LHCN-M2 (cell line): ENCODE data around the gene UBE2D1. TPM values are rescaled to one million over a fixed set of nuclear protein-coding genes. Genes with fewer than 3 reads are reported as not detected.

ENCODE experiments used
- DNase-seq: peaks from one replicate; pipeline ENCODE4 v3.0.0-alpha.2; 2012; ENCODE audit warnings: low read depth
- total RNA-seq: library from RNA; depleted of rRNA; stranded (reverse); fragments of >200 nt; gene quantifications from 2 replicates; pipeline ENCODE4 v1.2.3, GENCODE V29; 2014

The UBE2D1 gene
- total RNA-seq, 1 experiment from 2014 or later = 18.5 TPM

DNA sequence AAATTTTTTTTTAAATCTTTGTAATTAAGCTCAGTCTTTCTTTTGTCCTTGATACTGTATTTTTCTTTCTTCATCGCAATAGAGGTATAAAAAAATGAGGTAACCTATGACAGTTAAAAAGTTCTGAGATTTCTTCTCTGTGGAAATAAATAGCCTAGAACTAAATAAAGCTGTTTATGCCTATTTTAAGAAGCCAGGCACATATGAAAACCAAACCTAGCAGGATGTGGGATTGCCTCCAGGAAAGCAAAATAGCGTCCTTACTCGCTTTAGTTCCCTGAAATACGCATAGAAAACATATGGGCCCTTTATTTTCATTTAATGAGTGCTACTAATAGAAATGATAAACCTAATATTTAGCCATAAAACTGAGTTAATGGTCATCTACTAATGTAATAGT lies 6.6 kb downstream of the UBE2D1 start:
- DNase-seq = no peak

DNA sequence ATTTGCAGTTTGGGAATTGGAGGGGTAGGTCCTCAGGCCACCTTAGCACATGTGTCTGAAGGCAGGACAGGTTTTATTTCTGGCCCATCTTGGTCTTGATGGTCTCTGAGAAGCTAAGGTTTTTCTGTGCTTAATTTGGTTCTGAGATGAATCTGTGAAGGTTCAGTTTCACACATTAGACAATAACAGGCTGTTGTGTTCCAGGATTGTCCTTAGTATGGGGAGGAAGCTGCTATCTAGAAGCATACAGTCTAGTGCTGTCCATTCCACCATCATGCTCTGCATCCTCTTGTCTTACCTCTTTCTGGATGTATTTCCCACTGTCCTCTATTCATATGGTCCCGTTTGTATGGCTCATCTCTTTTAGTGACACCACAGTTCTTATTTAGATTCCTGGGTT lies 7.1 kb downstream of the UBE2D1 start:
- DNase-seq = no peak

DNA sequence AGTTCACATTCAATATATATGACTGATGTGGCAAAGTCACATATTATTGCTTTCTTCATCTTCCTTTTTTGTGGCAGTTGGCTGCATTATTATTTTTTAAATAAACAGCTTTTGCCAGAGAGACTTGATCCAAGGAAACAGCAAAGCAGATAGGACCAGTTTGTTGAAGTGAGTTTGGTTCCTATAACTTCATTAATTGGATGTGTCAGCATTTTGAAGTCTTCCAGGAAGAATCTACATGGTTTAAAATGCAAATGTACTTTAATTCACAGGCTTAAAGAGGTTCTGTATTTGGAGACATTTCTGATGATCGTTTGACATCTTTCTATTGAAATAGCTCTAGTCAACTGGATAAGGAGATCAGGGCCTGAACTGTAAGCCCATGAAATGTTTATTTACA lies 13.2 kb downstream of the UBE2D1 start:
- no peak for DNase-seq

DNA sequence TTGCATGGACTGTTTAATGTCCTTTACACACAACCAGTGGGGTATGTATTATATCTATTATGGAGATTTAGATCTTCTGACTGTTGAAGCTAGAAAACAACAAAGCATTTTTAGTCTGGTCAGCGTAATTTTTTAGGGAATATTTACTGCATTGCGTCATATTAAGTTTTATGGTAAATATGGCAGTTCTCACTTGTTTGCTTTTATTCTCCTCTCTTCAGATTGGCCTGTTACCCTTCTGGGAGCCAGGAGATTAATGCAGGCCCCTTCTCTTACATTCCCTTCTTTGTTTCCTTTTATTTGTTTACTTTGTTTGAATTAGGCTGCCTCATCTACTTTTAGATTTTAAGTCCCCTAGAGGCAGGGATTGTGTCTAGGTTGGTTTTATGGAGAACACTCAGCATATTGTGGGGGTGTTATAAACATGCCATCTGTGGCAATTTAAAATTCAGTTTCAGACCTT lies 13.8 kb downstream of the UBE2D1 start:
- no peak for DNase-seq

DNA sequence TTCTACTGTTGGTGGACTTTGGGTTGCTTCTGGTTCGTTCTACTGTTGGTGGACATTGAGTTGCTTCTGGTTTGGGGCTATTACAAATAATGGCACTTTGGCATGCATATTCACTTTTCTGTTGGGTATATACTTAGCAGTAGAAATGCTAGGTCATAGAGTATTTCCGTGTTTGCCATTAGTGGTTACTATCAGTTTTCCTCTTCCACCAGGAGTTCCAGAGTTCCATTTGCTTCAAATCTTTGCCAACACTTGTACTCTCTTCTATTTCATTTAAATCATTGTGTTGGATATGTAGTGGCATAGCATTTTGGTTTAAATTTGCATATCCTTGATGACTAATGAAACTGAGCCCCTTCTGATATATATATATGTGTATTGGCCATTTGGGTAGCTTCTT lies 15.2 kb downstream of the UBE2D1 start:
- DNase-seq = no peak

DNA sequence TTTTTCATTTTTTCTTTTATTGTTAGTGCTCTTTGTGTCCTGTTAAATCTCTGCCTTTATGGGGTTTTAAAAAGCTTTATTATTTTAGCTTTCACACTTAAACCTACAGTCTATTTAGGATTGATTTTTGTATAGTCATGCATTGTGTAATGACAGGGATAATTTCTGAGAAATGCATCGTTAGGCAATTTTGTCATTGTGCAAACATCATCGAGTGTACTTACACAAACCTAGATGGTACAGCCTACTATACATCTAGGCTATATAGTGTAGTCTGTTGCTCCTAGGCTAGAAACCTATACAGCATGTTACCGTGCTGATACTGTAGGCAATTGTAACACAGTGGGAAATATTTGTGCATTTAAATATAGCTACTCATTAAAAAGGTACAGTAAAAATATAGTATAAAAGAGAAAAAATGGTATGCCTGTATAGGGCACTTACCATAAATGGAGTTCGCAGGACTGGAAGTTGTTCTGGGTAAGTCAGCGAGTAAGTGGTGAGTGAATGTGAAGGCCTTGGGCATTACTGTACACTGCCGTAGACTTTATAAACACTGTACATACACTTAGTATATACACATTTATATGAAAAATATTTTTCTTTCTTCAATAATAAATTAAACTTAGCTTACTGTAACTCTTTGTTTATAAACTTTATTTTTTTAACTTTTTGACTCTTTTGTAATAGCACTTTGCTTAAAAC lies 16.0 kb downstream of the UBE2D1 start:
- DNase-seq = no peak

DNA sequence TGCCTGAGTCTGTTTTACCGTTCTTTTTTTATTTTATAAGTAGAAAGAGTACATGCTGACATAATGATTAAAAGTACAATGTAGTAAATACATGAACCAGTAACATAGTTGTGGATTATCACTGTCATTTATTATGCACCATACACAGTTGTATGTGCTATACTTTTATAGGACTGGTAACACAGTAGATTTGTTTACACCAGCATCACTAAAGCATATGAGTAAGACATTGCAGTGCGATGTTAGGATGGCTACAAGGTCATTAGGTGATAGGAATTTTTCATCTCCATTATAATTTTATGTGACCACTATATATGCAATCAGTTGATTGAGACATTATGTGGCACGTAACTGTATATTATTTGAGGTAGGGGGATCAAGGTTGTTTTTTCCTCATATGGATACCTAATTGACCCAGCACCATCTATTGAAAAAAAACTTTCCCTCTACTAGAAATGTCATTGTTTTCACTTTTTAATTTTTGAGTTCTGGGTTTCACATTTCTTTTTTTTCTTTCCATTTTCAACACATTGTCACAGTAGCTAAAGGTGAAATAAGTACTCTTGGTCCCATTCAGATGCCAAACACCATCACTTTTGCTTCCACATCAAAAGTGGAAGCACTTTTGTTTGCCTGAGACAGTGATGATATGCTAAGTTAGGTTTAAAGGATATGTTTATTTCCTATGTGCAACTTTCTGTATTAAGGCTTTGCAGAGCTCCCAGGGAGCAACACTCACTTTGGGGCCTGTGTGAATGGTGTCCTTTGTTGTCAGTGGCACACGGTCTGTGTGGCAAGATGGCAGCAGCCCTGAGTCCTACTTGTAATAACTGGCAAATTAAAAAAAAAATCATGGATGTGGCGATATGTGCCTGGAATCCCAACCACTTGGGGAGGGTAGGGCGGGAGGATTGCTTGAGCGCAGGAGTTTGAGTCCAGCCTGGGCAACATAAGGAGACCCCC lies 17.1 kb downstream of the UBE2D1 start:
- no peak for DNase-seq

DNA sequence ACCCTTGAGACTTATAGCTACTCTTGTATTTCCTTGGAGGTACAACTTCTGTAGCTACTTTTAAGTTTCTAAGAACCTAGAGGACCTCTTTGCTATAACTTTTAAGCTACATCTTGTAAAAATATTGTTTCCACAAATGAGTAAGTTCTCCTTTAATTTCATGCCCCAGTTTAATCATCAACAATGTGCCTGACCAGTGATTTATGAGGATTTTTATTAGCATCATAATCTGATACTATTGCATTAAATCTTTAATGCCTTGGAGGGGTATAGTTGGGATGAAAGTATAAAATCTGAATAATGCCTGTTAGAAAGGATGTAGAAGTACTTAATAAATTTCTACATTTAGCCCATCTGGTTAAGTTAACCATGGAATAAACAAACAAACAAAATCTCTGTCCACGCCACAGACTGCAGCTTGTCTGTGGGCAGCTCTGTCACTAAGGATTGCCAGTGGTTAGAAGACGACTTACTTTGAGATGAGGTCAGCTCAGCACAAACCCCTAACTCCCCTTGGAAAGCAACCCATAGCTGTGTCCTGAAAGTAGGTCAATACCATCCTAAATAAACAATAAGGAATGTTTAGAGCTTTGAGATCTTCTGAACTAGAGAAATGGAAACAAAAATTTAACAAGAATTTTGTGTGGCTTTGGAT lies 18.3 kb downstream of the UBE2D1 start:
- peak; percentile 19 for DNase-seq

DNA sequence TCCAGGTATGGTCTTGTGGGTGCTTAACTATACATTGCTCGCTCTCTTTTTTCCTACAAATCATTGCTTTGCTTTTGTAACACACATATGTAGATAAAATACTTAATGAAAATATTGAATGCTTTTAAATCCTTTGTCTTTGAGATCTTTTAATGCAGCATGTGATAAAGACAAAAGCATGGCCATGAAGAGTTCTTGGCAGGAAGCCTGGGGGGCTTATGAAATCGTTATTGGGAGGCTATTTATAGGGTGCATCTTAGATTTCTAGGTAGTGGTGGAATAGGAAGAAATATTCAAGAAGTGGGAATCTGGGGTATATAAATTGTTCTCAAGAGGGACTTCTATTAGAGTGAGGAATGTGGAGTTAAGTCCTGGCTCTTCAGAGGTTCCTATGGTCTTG lies 21.9 kb downstream of the UBE2D1 start:
- DNase-seq = no peak

DNA sequence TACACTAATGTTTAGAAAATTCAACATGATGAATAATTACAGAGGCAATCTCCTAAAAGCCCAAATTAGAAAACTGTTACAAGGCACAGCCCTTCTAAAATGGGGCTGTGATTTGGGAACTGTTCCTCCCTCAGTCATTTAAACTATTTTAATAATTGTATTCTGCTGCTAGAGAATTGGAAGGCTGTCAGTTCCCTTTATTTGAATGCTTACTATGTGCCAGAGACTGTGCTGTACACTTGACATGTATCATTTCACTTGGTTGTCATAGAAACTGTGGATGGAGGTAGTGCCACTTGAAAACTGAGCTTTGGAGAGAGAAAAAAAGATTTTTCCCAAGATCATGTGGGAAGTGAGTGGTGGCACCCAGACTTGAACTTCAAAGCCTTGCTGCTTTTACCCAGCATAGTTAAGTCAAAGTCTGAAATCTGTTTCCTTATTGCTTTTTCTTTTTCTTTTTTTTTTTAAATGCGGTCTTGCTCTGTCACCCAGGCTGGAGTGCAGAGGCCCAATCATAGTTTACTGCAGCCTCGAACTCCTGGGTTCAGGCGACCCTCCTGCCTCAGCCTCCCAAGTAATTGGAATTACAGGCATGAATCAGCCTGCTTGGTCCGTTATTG lies 23.6 kb downstream of the UBE2D1 start:
- no peak for DNase-seq

DNA sequence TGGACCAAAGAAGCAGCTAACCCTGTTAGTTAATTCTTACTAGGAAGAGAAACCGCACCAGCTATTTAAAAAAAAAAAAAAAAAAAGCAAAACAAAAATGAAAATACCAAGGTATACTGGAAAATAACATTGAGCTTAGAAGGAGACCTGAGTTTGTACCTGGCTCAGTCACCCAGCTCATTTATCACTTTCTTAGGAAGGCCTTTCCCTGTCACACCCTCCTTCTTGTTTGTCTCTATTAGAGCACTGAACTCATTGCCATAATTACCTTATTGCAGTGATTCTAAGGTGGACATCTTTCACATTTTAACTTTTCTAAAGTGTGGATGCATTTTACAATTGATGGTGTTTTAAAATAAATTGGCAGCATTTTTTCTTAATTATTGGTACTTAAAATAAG lies 24.1 kb downstream of the UBE2D1 start:
- DNase-seq = no peak

DNA sequence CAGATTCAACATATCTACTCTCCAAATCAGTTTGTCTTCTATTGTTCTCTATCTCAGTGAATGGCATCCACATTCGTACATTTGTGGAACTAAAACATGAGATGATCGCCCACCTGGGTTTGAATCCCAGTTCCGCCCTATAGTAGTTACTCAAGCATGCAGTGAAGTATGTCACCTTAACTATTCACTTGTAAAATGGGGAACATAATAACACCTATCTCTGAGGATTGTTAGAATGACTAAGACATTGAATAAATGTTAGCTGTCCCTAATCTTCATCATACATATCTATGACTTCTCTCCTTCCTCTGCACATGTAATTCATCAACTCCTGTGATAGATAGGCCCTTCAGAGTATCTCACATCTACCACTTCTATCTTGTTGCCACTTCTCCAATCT lies 24.7 kb downstream of the UBE2D1 start:
- DNase-seq = no peak

DNA sequence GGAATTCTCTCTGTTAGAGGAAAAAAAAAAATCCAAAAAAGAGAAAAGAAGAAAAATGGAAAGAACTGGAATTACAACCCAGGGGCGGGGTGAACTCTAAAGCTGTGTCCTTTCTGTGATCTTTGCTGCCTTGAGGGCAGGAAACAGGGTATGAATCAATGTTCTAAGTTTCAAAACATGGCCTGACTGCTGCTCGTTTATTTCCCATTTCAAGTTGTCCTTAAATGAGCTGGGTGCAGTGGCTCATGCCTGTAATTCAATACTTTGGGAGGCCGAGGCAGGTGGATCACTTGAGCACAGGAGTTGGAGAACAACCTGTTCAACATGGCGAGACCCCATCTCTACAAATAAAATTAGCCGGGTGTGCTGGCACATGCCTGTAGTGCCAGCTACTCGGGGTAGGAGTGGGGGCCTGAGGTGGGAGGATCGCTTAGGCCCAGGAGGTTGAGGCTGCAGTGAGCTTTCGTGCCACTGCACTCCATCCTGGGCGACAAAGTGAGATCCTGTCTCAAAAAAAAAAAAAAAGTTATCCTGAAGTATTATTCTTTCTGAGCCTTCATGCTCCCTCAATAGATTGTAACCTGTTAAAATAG lies 25.7 kb downstream of the UBE2D1 start:
- peak; percentile 13 for DNase-seq

DNA sequence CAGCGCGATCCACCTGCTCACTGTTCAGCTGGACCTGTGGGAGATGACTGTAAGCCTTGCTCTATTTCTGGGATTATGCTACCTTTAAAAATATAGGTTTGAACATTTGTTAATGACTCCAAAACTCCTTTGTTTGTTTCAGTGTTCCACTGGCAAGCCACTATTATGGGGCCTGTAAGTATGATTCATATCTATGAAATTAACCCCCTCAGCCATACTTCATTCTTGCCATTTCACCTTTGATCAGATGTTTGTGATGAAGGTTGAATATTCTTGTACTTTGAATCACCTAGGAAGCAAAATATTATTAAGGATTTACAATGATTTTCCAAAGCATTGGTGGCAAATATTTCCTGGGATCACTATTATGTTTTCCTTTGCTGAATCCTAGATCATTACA lies 26.5 kb downstream of the UBE2D1 start:
- DNase-seq = no peak

DNA sequence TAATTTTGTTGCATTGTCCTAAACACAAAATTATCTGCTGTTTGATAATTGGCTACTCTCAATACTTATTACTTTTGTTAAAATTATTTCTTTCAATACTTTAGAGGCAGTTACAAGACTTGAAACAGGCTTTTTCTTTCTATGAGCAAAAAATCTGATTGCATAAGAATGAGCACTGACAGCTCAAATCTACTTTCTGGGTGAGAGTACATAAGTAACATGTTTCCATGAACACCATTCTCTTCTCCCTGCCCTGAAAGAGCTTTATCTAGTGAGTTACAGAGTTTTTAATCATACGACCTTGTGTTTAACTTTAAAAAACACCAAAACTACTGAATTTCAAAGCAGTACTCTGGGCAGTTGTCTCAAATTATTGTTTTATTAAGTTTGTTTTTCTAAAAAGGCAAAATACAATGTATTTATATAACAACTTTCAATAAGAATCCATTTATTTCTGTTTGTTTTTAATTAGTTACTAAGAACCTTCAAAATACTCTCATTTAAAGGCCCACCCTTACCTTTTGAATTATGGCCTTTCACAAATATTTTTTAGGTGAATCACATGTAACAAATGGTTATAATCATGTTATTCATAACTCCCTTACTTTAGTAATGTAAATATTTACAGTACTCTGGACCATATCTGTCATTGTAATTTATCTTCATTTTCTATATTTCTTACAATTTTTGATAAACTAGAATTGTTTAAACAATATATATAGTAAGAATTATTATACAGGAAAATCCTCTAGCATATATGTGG lies 27.4 kb downstream of the UBE2D1 start:
- DNase-seq = peak; percentile 5

DNA sequence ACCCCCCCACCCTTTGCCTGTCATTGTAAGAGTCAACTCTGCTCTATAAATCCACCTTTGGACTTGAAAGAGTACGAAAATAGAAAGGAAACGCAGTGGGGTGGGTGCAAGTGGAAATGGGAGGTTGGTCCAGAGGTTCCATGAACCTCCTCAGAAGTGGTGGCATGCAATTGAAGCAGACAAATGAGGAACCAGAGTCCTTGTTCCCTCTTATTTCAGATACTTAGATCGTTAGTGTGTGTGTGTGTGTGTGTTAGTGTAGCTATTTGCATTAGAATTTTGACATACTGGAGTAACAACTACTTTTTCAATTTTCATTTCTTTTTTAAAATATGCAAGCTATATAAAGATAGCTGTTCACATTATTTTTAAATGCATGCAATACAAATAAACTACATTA lies 32.3 kb downstream of the UBE2D1 start:
- no peak for DNase-seq

DNA sequence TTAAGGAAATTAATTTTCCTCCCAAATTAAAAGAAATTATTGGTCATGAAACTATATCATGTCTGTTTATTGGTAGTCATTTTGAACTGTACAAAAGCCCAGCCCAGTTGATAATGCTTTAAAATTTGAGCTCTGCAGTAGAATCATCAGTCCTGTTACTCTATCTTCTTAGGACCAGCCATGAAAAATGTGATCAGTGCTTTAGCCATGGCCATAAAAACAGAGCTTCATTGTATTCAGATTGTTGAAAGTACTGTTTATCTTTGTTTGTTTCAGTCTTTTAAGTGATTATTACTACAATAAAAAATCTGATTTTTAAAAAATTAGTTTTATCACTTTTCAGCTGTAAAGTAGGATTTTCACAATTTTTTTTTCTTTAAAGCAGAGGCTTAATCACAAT lies 36.7 kb downstream of the UBE2D1 start:
- no peak for DNase-seq

DNA sequence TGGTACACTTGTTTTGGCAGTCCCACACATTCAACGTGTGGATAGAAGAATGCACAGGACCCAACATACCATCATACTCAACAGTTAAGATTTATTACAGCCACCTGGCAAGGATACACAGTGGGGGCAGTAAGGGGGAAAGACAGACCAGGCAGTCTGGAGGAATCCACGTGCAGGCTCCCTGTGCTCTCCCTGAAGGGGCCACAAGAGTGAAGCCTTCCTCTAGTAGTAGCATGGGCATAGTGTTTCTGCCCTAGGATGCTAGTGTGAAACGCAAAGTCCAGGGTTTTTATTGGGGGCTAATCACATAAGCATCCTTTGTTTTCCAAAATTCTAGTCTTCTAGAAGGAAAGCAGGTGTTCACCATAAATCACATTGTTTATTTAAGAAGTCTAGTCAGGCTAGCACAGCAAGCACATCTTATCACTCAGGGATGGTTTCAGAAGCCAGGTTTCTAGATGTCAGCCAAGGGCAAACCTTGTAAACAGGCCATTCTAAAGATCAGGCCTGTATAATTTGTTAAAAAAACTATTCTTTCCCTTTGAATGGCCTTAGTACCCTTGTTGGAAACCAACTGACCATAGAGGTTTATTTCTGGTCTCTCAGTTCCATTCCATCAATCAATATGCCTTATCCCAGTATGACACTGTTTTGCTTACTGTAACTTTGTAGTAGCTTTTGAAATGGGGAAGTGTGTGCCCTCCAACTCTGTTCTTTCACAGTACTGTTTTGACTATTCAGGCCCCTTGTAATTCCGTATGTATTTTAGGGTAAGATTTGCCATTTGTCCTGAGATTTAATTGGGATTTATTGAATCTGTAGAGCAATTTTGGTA lies 38.0 kb downstream of the UBE2D1 start:
- DNase-seq = peak; percentile 13

DNA sequence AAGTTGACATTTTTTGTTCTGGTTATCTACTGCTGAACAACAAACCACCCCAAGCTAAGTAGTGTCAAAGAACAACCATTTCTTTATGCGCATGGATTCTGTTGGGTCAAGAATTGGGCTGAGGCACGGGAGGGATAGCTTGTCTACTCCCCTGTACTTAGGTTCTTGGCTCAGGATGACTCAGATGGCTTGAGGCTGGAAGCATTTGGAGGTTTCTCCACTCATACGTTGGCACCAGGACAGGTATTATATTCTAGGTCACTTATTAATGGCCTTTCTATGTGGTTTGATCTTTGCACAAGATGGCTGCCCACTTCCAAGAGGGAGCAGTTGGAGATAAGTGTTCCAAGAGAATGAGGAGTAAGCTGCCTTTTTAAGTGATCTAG lies 38.6 kb downstream of the UBE2D1 start:
- peak; percentile 4 for DNase-seq

DNA sequence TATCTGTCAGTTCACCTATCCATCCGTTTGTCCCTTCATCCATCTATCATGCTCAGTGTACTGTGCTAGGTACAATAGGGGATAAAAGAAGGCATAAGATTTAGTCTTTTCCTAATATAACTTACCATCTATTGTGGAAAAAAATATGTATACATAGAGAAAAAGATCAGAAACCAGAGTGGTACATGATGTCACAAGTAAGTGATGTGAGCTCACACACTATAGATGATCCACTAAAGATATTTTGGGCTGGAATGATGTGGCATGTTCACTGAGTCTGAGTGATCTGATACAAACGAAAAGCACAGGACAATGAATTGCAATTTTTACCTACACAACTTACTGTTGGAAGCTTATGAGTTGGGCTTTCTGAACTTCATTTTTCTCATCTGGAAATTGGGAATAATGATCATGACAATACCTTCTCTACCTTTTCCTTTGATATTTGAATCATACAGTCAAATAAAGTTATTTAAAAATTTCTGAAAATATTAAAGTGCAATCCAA lies 47.7 kb downstream of the UBE2D1 start:
- DNase-seq = no peak
